Pancreas (tissue), 10 donors: Measurements from ENCODE around the gene SPEN. TPM values are rescaled to one million over a fixed set of nuclear protein-coding genes. Genes with fewer than 3 reads are reported as not detected.
A peak's percentile ranks its signal among the peaks of the same experiment; 100 is the strongest.
"Not testable (repeated sequence)": the region's sequence is repeated elsewhere in the genome, so short reads cannot be mapped to it uniquely, and the experiment has no call there.

Source experiments
- ATAC-seq, 4 donors: fragments of 200-7000 bp; cut with Tn5 transposase; one replicate each; pipeline versions ENCODE4 v1.8.0 to v1.9.1; 2020; ENCODE audit warnings: mild to moderate bottlenecking in 4 of 4, moderate library complexity in 4 of 4
- DNase-seq, 6 donors: peaks; one replicate each; pipeline ENCODE4 v3.0.0-alpha.2; 2020
- FAIRE-seq: peaks from 2 replicates; lab custom pipeline; 2012; peaks lifted over from hg19 to GRCh38; lab: Jason Lieb, UNC
- H3K27ac ChIP-seq, 4 donors: fragments of 200-600 bp; sonication (generic); 1 replicate in 3 of 4; 2 replicates in 1 of 4; pipeline versions ENCODE4 v1.5.0 to v1.8.0; 2020
- H3K27me3 ChIP-seq, 4 donors: fragments of 200-600 bp; one replicate each; pipeline ENCODE4 v1.8.0; 2021
- H3K36me3 ChIP-seq, 3 donors: fragments of 200-600 bp; sonication (generic) in 1 of 3; one replicate each; pipeline versions ENCODE4 v1.5.0 to v1.8.0; 2020 to 2021
- H3K4me1 ChIP-seq, 3 donors: fragments of 200-600 bp; one replicate each; pipeline ENCODE4 v1.8.0; 2021
- H3K4me3 ChIP-seq, 4 donors: fragments of 200-600 bp; sonication (generic) in 2 of 4; one replicate each; pipeline versions ENCODE4 v1.5.0 to v1.8.0; 2020 to 2021
- H3K9me3 ChIP-seq, 4 donors: fragments of 200-600 bp; one replicate each; pipeline ENCODE4 v1.8.0; 2021
- WGBS, 2 donors: extraction: QIAGEN DNeasy Blood & Tissue Kit; methylation state at CpG; one replicate each; pipeline ENCODE4 v1.1.7; 2013; 5-methylcytosine and 5-hydroxymethylcytosine counted together
- intact Hi-C, 3 donors: fragments of 100-400 bp; cut with DNase I; formaldehyde crosslinking; loops; one replicate each; pipeline versions ENCODE4 v1.11.1 to v1.14.2; 2022
- polyA plus RNA-seq, 2 donors: library from polyadenylated mRNA; stranded (reverse); fragments of 200-250 nt; gene quantifications; one replicate each; pipeline ENCODE4 v1.2.3, GENCODE V29; 2013
- total RNA-seq, 6 donors: library from RNA; stranded (reverse); fragmentation: NEBNext Ultra II Directional in 4 of 6; extraction: Animal tissue kit (Norgen Biotek cat#: 25700) in 4 of 6; gene quantifications; one replicate each; pipeline versions ENCODE4 v1.2.1 to v1.2.4, GENCODE V29; 2021 to 2023
- TF ChIP-seq, protein P1 (sequence below), 4 donors: fragments of 200-600 bp; sonication (generic) in 3 of 4; IDR thresholded peaks; one replicate each; pipeline versions ENCODE4 v1.5.0 to v1.8.0; 2021; ENCODE audit warnings: antibody characterized with exemption in 4 of 4
- donor health status: healthy with polysubstance abuse.
- donor health status: DM: no; HTN: no; CAD: no; lungs with moderate emphysema.
- donor health status: DM: no; HTN: no; CAD: no.
- donor health status: control.
- donor health status: control.
- donor health status: Bipolar disorder and iron deficiency.
- donor health status: DM: yes; HTN: yes; CAD: no.
- donor health status: DM: no; HTN: no; CAD: no.
- donor health status: DM: no; HTN: no; CAD: no.
- donor health status: DM: yes; HTN: yes; CAD: no.

Gene SPEN
- total and polyA plus RNA-seq, 8 donors = 16.2 to 38.2 (median 26.2) TPM

- DNase-seq (peak in 3 of 6 donors; percentile 52 to 68 (median 58)), FAIRE-seq (no peak), ATAC-seq (peak; percentile 88 to 93 (median 90))
- 12 to 19% methylated on average over 2 of the region's 2 CpGs for WGBS, 2 donors
- H3K4me1 ChIP-seq = peaks cover 14 to 17% (median 14%) of the 10 kb centered on the region in 3 donors
- no peaks in the 10 kb centered on the region for H3K27me3 ChIP-seq
- H3K27ac ChIP-seq = peak overlapping the region in 2 of 4 donors; percentile 17 to 40
- H3K4me3 ChIP-seq = no peak overlapping the region
- TF ChIP-seq, protein P1, sequence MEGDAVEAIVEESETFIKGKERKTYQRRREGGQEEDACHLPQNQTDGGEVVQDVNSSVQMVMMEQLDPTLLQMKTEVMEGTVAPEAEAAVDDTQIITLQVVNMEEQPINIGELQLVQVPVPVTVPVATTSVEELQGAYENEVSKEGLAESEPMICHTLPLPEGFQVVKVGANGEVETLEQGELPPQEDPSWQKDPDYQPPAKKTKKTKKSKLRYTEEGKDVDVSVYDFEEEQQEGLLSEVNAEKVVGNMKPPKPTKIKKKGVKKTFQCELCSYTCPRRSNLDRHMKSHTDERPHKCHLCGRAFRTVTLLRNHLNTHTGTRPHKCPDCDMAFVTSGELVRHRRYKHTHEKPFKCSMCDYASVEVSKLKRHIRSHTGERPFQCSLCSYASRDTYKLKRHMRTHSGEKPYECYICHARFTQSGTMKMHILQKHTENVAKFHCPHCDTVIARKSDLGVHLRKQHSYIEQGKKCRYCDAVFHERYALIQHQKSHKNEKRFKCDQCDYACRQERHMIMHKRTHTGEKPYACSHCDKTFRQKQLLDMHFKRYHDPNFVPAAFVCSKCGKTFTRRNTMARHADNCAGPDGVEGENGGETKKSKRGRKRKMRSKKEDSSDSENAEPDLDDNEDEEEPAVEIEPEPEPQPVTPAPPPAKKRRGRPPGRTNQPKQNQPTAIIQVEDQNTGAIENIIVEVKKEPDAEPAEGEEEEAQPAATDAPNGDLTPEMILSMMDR (IDR thresholded peaks at IDR 0.05) = no peak
- intact Hi-C loops = no loop called here
- peaks cover 0 to 19% (median 4%) of the 10 kb centered on the region in 3 donors for H3K36me3 ChIP-seq
- H3K9me3 ChIP-seq = no peaks in the 10 kb centered on the region
These were observed 64.4 kb downstream of the SPEN start for GRCh38 chr1:15911927-15912326.

GRCh38 chr1:15913607-15914006, 66.1 kb downstream of the SPEN start:
- H3K9me3 ChIP-seq, DNase-seq, intact Hi-C loops, H3K27ac ChIP-seq, FAIRE-seq, H3K27me3 ChIP-seq, H3K4me3 ChIP-seq, ATAC-seq: not testable (repeated sequence)
- peaks cover 14 to 17% (median 14%) of the 10 kb centered on the region in 3 donors for H3K4me1 ChIP-seq
- 97 to 98% methylated on average over 3 of the region's 3 CpGs for WGBS, 2 donors
- peaks cover 0 to 27% (median 4%) of the 10 kb centered on the region in 3 donors for H3K36me3 ChIP-seq

- Histone ChIP-seq H3K4me1 (peaks cover 14 to 17% (median 14%) of the 10 kb centered on the region in 3 donors), H3K27ac (no peak overlapping the region), H3K36me3 (peaks cover 0 to 41% (median 7%) of the 10 kb centered on the region in 3 donors), H3K9me3 (no peaks in the 10 kb centered on the region), H3K27me3 (no peaks in the 10 kb centered on the region), H3K4me3 (no peak overlapping the region)
- ATAC-seq (no peak), DNase-seq (no peak), FAIRE-seq (no peak)
- TF ChIP-seq, protein P1 (IDR thresholded peaks at IDR 0.05) = no peak
- WGBS, 2 donors = 86 to 91% methylated on average over 4 of the region's 4 CpGs
- intact Hi-C loops = no loop called here
These were observed 68.5 kb downstream of the SPEN start for GRCh38 chr1:15915991-15916390.

- Histone ChIP-seq H3K27me3 (no peaks in the 10 kb centered on the region), H3K4me1 (peaks cover 14 to 17% (median 14%) of the 10 kb centered on the region in 3 donors), H3K4me3 (no peak overlapping the region), H3K36me3 (peaks cover 1 to 41% (median 8%) of the 10 kb centered on the region in 3 donors), H3K27ac (no peak overlapping the region), H3K9me3 (no peaks in the 10 kb centered on the region)
- ATAC-seq (no peak), DNase-seq (no peak), FAIRE-seq (no peak)
- TF ChIP-seq, protein P1 (IDR thresholded peaks at IDR 0.05) = no peak
- WGBS, 2 donors = 87 to 91% methylated on average over 4 of the region's 4 CpGs
- intact Hi-C loops = no loop called here
These were observed 68.9 kb downstream of the SPEN start for GRCh38 chr1:15916417-15916816.

- TF ChIP-seq, protein P1 (IDR thresholded peaks at IDR 0.05) = no peak
- WGBS, 2 donors = 68 to 92% methylated on average over 7 of the region's 7 CpGs
- ATAC-seq (no peak), DNase-seq (no peak), FAIRE-seq (no peak)
- no peak overlapping the region for H3K27ac ChIP-seq
- H3K4me3 ChIP-seq = no peak overlapping the region
- no peaks in the 10 kb centered on the region for H3K9me3 ChIP-seq
- peaks cover 5 to 42% (median 9%) of the 10 kb centered on the region in 3 donors for H3K36me3 ChIP-seq
- intact Hi-C loops = no loop called here
- H3K27me3 ChIP-seq = no peaks in the 10 kb centered on the region
- H3K4me1 ChIP-seq = peaks cover 11 to 13% (median 13%) of the 10 kb centered on the region in 3 donors
These were observed 69.4 kb downstream of the SPEN start for GRCh38 chr1:15916916-15917315.
